Right ventricle myocardium superior (tissue), 1 donor: Measurements from ENCODE around the gene CFAP299. TPM values are rescaled to one million over a fixed set of nuclear protein-coding genes. Genes with fewer than 3 reads are reported as not detected.
"Not testable (repeated sequence)": the region's sequence is repeated elsewhere in the genome, so short reads cannot be mapped to it uniquely, and the experiment has no call there.

ENCODE experiments used
- ATAC-seq: fragments of 200-7000 bp; cut with Tn5 transposase; one replicate; pipeline ENCODE4 v1.9.1; 2020; ENCODE audit warnings: mild to moderate bottlenecking; ENCODE audit not compliant: poor library complexity
- DNase-seq: peaks from one replicate; pipeline ENCODE4 v3.0.0-alpha.2; 2020
- intact Hi-C: fragments of 100-400 bp; cut with DNase I; formaldehyde crosslinking; loops from one replicate; pipeline ENCODE4 v1.11.2; 2022
- total RNA-seq: library from RNA; stranded (reverse); fragmentation: NEBNext Ultra II Directional; extraction: Animal tissue kit (Norgen Biotek cat#: 25700); gene quantifications from one replicate; pipeline ENCODE4 v1.2.1, GENCODE V29; 2021
- donor health status: DM: no; HTN: yes; CAD: no; lungs with severe emphysema.

The CFAP299 gene
- total RNA-seq, 1 donor from 2014 or later: not detected

DNA sequence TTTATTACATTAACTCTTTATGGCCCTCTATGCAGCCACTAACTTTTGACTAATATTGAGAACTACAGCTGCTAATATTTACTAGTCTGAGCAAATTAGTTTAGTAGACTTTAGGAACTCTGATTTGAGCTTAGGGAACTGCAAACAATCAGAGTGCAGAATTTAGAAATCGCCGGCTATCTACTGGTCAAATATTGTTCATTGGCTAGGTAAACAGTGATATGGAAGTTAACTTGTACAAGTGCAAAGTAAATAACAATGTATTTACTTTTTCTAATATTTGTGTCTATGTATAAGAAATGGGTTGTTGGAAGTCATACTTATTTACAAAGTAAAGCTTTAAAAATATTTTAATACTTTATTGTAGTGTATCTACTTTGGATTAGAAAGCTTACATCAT is 279.6 kb downstream of the CFAP299 start:
- intact Hi-C loops: no loop called here
- DNase-seq (no peak), ATAC-seq (no peak)

DNA sequence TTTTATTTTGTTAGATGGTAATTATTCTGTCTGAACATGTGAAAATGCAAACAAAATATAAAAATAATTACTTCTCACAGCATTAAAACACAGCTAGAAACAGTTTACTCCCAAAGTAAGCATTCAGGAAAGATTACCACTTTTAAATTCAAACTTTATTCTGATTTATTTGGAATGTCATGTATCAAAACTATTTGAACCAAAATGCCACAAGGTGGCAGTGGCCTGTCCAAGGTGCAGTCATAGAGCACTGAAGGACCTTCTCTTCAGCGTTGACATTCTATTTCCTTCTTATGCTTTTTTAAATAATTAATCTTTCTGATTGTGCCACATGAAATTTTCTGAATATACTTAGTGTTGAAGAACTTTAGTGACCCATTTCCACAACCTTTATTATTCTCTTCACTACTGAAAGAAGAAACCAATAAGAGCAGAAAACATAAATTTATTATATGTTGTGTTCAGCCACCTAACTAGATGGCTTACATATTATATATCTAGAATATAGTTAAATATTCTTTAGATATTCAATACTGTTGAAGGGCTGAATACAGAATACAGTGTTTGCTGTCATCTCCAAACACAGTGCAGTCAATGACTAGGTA is 283.6 kb downstream of the CFAP299 start:
- intact Hi-C loops: no loop called here
- DNase-seq: no peak
- no peak for ATAC-seq

DNA sequence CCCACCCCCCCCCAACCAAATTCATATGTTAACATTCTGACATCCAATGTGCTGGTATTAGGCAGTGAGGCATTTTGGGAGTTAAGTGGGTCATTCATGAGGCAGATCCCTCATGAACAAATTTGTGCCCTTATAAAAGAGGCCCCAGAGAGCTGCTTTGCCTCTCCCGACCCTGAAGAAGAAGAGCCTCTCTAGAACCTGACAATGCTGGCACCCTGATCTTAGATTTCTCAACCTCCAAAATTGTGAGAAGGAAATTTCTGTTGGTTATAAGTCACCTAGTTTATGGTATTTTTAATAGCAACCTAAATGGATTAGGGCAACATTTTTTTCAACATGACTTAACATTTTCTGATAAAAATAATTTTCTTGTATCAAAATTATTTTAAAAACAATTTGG is 296.3 kb downstream of the CFAP299 start:
- intact Hi-C loops: no loop called here
- DNase-seq (no peak), ATAC-seq (no peak)

DNA sequence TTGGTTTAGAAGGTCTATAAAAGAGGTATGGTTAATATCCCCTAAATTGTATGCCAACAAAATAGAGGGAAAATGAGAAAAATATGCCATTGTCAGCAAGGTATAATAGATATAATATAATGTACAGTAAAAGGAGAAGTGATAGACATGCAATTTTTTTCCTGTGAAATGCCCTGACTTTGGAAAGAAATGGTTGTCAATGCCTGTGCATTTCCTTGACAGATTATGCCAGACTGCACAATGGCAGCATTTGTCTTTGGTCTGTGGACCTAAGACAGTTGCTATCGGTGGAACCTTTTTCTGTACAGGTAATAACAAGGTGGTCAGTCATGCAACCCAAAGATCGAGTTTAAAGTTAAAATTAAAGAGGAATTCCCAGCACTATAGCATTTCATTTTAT is 301.7 kb downstream of the CFAP299 start:
- intact Hi-C loops: no loop called here
- DNase-seq (no peak), ATAC-seq (no peak)

DNA sequence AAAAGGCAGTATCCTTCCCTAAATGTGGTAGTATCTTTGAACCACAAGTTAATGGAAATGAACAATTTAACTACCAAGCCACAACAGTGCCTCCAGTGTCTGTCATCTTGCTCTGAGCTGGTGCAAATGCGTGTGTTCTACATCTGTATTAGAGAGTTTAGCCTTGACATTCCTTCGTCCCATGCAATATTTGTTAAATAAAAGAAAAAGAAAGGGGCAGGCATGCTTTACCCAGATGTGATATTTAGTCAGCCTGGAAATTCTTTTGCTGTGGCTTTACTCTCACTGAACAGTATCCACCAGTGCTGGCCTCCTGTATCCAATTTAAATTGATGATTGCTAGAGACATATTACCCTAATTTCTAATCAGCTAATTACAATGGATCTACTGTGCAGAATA is 310.5 kb downstream of the CFAP299 start:
- ATAC-seq (no peak), DNase-seq (no peak)
- intact Hi-C loops: no loop called here

DNA sequence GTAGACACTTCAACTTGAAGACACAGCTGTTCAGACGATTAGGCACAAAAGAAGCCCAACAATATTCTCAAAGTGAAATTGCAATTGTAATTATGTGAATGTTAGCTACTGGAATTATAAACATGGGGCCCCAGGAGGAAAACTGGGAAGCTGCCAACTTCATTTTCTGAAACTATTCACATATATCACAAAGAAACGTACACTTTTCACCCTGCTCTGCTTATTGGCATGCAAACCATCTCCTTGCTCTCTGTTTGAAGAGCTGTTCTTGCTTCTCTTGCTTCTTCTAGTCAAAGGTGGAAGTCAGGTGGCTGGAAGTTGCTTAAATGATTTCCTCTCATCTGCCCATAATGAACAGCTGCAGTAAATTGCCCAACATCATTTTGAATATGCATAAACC is 320.1 kb downstream of the CFAP299 start:
- intact Hi-C loops: no loop called here
- DNase-seq (no peak), ATAC-seq (no peak)

DNA sequence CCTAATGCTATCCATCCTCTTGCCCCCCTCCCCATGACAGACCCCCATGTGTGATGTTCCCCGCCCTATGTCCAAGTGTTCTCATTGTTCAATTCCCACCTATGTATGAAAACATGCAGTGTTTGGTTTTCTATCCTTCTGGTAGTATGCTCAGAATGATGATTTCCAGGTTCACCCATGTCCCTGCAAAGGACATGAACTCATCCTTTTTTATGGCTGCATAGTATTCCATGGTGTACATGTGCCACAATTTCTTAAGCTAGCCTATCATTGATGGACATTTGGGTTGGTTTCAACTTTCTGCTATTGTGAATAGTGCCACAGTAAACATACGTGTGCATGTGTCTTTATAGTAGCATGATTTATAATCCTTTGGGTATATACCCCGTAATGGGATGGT is 334.6 kb downstream of the CFAP299 start:
- DNase-seq, ATAC-seq, intact Hi-C loops: not testable (repeated sequence)

DNA sequence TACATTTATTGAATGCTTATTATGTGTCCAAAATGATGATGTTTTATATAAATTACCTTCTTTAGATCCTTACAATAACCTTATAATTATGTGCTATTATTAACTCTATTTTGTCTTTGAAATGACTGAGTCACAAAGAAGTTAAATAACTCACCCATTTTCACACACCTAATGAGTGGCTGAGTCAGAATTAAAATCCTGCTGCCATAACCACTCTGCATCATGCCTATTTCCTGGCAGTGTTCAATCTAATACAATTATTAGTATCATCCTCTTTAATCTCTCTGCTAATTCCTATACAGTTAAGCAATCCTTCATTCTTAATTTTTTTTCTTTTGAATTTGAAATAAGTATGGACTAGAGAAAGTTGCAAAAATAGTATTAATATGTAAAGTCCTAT is 342.9 kb downstream of the CFAP299 start:
- ATAC-seq (no peak), DNase-seq (no peak)
- intact Hi-C loops: no loop called here

DNA sequence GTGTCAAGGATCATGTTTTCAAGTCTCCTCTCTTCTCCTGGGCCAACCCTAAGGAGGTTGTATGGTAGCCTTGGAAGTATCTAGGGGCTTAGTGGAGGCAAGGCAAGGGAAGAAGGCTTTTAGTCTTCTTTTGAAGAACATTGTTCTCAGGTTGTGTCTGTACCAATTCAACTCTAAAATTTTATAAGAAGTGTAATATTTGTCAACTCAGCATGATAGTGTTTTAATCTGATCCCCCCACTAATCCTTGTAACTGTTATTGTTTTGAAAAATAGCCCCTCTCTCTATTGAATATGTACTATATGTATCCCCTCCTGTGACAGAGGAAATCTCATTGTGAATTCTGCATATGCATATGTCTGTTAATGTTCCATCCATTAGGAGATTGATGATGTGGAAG is 345.4 kb downstream of the CFAP299 start:
- DNase-seq (no peak), ATAC-seq (no peak)
- intact Hi-C loops: no loop called here

DNA sequence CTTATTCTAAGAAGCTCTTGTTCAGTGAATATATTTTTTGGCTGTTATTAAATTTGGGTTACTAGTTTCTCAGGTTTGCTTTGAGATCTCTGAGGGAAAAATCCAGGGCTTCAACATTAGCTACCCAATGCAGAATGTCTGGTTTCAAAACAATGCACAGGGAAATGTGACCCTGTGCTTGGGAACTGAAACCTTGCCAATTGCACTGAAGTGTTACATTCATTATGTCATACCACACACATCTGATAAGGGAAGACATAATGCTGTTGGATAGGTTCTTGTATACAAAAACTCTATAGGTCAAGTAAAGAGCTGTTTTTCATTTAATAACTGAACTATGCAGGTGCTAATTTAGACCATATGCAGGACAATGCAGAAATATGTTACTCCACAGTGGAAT is 349.7 kb downstream of the CFAP299 start:
- ATAC-seq (no peak), DNase-seq (no peak)
- intact Hi-C loops: no loop called here

DNA sequence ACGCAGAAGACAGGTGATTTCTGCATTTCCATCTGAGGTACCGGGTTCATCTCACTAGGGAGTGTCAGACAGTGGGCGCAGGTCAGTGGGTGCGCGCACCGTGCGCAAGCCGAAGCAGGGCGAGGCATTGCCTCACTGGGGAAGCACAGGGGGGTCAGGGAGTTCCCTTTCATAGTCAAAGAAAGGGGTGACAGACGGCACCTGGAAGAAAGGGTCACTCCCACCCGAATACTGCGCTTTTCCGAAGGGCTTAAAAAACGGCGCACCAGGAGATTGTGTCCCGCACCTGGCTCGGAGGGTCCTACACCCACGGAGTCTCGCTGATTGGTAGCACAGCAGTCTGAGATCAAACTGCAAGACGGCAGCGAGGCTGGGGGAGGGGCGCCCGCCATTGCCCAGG is 352.2 kb downstream of the CFAP299 start:
- DNase-seq, intact Hi-C loops, ATAC-seq: not testable (repeated sequence)

DNA sequence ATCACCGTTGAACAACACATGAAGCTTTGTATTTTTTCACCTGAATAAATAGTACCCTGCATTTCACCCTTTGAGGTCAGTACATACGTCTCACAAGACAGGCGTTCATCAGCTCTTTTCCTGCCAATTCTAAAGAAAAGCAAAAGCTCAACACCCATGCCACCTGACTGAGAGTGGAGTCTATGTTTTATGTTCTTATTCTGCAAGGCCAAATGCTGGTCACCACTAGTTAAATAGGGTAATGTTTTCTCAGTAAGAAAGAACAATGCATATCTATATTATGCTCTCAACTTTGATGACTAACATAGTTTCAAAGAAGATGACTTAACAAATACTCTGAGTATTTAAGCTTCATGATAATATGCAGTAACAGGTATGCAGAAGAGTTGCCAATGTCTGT is 358.6 kb downstream of the CFAP299 start:
- no peak for ATAC-seq
- intact Hi-C loops: no loop called here

DNA sequence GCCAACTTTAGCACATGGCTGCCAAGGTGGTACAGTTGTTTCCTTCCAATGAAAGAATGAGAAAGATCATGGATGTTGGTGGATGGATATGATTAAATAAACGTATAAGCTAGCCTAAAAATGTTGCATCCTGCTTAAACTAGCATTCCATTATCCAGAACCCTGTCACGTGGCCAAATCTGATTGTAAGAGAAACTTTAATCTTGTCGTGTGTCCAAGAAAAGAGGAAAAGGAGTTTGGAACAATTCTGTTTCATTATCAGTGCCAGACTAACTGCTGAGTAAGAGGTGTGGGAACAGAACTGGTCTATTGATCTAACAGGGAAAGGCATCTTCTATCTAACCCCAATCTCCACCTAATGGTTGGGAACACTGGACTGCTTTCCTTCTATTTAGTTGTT is 369.8 kb downstream of the CFAP299 start:
- DNase-seq: no peak
- no peak for ATAC-seq
- intact Hi-C loops: no loop called here

More for the DNA sequence above, 358.6 kb downstream of the CFAP299 start:
- no peak for DNase-seq

DNA sequence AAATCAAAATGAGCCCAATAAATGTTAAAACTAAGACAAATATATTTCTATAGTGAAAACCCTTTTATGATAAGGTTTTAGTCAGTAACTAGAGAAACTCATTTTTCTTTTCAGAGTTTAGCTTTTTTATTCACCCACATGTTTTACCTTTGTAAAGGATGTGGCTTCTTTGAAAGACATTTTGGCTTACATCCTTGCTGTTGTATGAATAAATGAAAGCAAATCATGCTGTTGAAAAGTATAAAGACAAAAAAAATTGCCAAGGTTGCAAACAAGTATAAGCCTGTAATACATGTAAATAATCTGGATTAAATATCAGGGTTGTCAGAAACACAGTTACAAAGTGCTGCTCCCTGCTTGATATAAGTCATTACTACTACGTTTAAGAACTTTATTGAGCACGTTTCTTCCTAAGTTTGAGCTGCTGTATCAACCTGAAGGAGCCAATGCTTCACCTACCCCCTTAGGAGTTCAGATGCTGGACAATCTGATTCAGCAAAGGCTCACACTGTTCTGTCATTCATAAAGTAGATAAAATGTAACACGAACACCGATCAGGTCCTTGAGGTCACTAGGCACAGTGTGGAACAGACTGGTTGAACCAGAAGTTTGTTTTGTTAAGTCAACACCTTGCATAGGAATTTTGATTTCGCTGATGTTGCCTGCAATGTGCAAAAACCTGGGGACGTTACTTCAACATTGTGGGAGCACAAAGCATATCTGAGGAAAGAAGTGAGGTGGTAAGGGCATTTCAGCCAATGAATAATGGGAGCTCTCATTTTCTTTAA is 373.7 kb downstream of the CFAP299 start:
- no peak for ATAC-seq
- DNase-seq: no peak
- intact Hi-C loops: no loop called here

DNA sequence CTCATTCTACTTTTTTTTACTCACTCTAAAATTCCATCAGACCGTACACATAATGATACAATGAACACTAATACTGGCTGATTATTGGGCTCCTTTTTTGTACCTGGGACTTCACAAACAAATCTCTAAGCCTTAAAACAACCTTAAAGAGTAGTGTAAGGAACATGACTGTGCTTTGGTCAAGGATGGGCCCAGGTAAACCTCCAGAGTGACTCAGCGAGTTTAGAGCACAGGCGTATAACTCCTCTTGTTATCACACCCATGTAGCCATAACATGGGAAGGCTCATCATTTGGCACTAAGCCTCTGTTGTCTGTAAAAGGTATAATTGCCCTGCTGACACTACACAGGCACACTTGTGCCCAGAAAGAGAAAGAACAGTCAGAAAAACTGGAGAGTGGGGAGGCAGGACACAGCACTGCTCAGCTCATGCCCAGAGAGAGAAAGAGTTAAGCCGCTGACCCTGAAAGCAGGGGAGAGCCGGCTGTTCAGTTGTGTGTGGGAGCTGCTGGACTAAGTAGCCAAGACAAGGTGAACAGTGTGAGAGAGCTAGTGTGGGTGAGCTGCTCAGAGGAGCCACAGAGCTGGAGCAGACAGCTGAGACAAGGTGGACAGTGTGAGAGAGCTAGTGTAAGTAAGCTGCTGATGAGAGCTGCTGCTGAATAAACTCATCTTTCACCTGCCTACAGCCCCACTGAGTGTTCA is 375.4 kb downstream of the CFAP299 start:
- no peak for ATAC-seq
- no peak for DNase-seq
- intact Hi-C loops: no loop called here

DNA sequence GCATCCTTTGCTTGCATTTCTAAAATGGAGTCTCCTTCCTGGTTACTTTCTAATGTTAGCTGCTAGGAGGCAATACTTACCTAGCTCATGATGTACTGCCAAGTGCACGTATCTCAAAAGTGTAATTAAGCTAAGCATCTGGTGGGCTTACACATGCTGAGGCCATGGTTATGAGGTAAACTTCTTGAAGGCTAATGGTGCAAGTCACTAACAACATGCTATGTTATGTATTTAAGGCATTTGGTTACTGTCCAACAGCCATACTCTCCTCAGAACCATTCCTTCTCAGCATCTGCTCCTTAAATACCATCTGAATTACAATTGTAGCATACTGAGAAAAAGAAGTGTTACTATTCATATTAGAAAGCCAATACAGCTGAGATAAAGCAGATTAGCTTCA is 376.4 kb downstream of the CFAP299 start:
- ATAC-seq (no peak), DNase-seq (no peak)
- intact Hi-C loops: no loop called here

DNA sequence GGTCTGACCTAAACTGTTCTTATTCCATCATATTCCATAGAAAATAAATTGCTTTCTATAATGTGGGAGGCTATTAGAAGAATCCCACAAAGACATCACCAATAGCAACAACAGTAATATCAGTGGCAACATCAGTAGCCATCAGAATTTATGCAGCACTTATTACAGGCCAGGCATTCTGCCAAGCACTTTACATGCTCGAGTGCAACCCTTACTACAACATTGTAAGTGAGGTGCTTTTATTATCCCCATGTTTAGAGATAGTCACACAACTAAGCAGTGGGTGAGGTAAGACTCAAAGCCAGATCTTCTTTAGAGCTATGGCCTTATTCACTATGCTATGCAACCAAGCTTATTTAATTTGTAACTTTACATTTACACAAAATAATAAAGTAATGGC is 377.9 kb downstream of the CFAP299 start:
- no peak for ATAC-seq
- no peak for DNase-seq
- intact Hi-C loops: no loop called here

DNA sequence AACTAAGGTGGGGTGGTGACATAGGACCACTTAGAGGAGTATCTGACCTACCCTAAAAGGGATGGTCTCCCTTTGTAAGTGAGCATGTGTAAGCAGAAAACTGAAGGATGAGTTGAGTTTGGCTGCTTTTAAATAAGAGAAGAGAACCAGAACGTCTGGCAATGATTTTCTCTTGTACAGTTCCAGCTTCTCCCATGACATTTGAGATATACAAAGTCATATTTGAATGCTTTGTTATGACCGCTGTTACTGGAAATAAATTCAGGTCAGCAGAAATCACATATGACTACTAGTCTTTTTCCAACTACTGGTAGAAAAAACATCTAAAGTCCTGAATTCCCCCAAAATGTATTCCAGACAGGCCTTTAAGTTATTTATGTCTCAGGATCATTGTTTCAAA is 381.7 kb downstream of the CFAP299 start:
- intact Hi-C loops: no loop called here
- no peak for DNase-seq
- ATAC-seq: no peak

DNA sequence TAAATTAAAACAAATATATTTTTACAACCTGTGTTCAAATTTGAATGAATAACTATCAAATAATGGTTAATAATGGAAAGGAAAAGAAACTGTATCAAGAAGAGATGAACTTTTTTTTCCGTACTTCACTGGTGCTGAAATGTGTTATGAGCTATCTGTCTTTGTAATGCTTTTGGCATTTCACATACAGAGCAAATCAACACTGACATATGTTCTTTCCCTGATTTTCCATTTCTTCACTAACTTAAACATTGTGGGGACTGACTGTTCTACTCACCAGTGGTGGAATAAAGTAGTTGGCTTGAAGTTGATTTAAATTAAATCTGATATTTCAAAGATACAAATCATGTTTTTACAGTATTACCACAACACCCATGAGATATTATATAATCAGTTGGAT is 390.9 kb downstream of the CFAP299 start:
- intact Hi-C loops: no loop called here
- ATAC-seq (no peak), DNase-seq (no peak)

DNA sequence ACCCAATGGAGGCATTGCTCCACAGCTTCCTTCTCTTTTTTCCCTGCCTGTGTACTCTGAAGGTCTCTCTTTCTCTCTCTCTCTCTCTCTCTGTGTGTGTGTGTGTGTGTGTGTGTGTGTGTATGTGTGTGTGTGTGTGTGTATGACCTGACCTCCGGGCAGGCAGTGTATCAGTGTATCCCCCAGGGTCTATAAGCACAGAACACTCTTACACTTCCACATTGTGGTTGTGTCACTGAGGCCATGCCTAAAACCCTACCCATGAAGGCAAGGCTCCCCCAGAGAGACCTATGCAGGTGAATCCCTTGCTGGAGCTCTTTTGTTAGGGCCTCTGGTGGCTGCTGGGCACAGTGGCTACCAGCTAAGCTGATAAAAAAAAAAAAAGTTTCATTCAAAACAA is 394.6 kb downstream of the CFAP299 start:
- ATAC-seq (no peak), DNase-seq (no peak)
- intact Hi-C loops: no loop called here
